HG03354 (cell line): Measurements from ENCODE around the gene MROH9.
"Not testable (repeated sequence)": the region's sequence is repeated elsewhere in the genome, so short reads cannot be mapped to it uniquely, and the experiment has no call there.

Source experiments
- ATAC-seq: cut with Tn5 transposase; IDR thresholded peaks from one replicate; pipeline ENCODE4 v1.9.1; 2021; ENCODE audit warnings: mild to moderate bottlenecking; ENCODE audit not compliant: unreplicated experiment, poor library complexity, severe bottlenecking

Gene MROH9

GRCh38 chr1:170935231-170935630 is at the start of gene MROH9:
MROH9 (plus strand) TSS chr1:170935534; CDS start chr1:170945557, 10,023 bp downstream.
- no peak for ATAC-seq

- no peak for ATAC-seq
Measured at GRCh38 chr1:170885551-170885950, 49.8 kb upstream of the MROH9 start.

GRCh38 chr1:170886460-170886859 is 48.9 kb upstream of the MROH9 start:
- ATAC-seq: no peak

- ATAC-seq: no peak
Measured at GRCh38 chr1:170887726-170888125, 47.6 kb upstream of the MROH9 start.

GRCh38 chr1:170891872-170892271 is 43.5 kb upstream of the MROH9 start:
- no peak for ATAC-seq

- ATAC-seq: no peak
Measured at GRCh38 chr1:170893655-170894297, 41.6 kb upstream of the MROH9 start.

- ATAC-seq: no peak
Measured at GRCh38 chr1:170903961-170904360, 31.4 kb upstream of the MROH9 start.

GRCh38 chr1:170908942-170909341 is 26.4 kb upstream of the MROH9 start:
- no peak for ATAC-seq

- ATAC-seq: no peak
Measured at GRCh38 chr1:170910273-170910672, 25.1 kb upstream of the MROH9 start.

GRCh38 chr1:170917373-170917772 is 18.0 kb upstream of the MROH9 start:
- no peak for ATAC-seq

- not testable (repeated sequence) for ATAC-seq
Measured at GRCh38 chr1:170924656-170925055, 10.7 kb upstream of the MROH9 start.

- ATAC-seq: no peak
Measured at GRCh38 chr1:170927955-170928840, 7.1 kb upstream of the MROH9 start.

- ATAC-seq: no peak
Measured at GRCh38 chr1:170929412-170929834, 5.9 kb upstream of the MROH9 start.

GRCh38 chr1:170929835-170930554 is 5.3 kb upstream of the MROH9 start:
- ATAC-seq: peak; percentile 95

- no peak for ATAC-seq
Measured at GRCh38 chr1:170931650-170932049, 3.7 kb upstream of the MROH9 start.

- no peak for ATAC-seq
Measured at GRCh38 chr1:170932236-170932635, 3.1 kb upstream of the MROH9 start.

GRCh38 chr1:170938281-170938680 is 2.9 kb downstream of the MROH9 start:
- no peak for ATAC-seq

GRCh38 chr1:170939476-170939875 is 4.1 kb downstream of the MROH9 start:
- no peak for ATAC-seq

GRCh38 chr1:170951744-170952143 is 16.4 kb downstream of the MROH9 start:
- not testable (repeated sequence) for ATAC-seq

GRCh38 chr1:170959385-170959784 is 24.1 kb downstream of the MROH9 start:
- no peak for ATAC-seq
